NCI-H2107 (cell line): ENCODE measurements around the gene ESD.
A peak's percentile ranks its signal among the peaks of the same experiment; 100 is the strongest.
"Not testable (repeated sequence)": the region's sequence is repeated elsewhere in the genome, so short reads cannot be mapped to it uniquely, and the experiment has no call there.

Experiments used
- DNase-seq: peaks from one replicate; lab custom pipeline; 2025; lab: John Stamatoyannopoulos, UW

ESD gene, protein sequence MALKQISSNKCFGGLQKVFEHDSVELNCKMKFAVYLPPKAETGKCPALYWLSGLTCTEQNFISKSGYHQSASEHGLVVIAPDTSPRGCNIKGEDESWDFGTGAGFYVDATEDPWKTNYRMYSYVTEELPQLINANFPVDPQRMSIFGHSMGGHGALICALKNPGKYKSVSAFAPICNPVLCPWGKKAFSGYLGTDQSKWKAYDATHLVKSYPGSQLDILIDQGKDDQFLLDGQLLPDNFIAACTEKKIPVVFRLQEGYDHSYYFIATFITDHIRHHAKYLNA

DNA sequence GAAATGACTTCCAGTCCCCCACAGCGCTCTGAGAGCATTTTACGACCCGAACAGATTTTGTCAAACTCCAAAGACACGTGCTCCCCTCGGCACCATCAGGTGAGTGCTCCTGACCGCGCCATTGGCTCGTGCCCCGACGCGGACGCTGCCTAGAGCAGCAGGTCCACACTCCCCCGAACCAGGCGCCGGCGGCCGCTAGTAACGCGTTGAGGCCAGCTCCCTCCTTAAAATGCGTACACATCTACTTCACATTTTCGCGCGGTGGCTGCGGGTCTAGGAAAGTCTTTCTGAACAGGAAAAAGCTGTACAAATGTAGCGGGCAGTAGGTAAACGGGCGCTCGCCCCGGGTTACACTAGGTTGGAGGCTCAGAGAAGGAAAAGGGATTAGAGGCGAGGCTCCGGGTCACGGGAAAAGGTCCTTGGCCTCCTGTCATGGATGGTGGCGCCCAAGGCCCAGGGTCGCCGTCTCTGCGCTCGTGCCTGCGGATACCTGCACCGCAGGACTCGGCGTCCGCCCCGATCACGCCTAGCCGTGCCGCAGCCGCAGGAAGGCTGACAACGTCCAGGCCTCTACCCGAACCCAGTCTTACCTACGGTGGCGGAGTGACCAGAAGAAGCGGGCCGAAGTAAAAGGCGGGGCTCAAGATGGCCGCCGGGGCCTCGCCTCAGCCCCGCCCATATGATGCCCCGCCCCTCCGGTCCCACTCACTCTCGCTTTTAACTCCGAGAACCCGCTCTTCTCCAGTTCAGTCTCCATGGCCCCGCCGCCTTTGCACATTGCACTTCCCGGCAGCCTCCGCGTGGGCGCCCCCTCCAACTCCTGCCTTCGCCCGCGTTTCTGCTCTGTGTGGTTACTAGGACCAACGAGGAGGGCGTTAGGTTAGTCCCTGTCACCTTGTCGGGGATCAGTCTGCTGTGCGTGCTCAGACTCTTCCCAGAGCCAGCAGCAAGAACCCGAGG is at the start of gene ESD:
ESD (minus strand) TSS at position 647 of the 960 bp plus-strand sequence. CDS start 5,748 bp downstream, outside the sequence.
- DNase-seq: peak; percentile 80

DNA sequence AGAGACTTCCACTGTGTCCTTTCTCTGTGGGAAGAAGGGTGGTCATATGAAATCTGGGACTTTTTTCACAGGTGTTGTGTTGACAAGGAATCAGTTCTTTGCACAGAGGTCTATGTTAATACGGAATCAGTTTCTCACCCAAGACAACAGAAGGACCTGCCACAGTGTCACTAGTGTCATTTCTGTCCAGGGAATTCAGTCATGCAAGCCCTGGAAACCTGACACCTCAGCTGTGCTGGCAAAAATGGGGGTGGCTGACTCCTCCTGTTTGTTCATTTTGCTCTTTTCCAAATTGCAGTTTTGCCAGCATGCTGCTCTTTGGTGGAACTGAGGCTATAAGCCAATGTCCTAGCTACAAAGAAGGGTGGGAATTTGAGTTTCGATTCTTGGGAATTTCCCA is 49.8 kb upstream of the ESD start:
- DNase-seq: no peak

DNA sequence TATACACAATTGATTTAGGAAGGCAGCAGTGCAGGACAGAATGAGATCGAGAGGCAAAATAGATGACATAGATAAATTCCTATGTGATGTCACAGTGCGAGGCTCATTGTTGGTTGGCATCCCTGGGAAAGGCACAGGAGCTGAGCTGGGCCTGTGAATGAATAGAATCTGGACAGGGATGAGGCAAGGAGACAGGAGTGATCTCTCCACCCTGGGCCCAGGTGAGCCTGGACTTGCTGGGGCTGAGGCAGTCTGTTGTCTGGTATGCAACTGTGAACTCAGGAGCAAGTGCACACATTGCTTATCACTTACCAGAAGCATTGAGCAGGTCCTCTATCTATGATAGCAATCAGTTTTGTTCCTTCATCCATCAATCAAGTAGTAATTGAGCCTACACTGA is 48.2 kb upstream of the ESD start:
- DNase-seq: no peak

DNA sequence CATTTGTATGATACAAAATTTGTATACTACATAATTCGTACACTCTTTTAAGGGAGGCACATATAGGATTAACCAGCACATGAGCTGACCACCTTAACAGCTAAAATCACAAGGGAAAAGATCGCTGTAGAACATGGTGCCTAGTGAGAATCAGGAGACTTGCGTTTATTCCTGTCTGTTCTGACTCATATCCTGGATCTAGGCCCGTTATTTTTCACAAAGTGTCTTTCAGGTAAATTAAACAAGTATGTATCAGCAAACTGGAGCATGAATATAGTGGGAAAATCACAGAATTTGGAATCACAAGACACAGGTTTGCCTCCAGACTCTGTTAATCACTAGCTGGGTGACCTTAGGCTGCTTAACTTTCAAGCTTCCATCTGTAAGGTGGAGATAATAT is 47.5 kb upstream of the ESD start:
- DNase-seq: no peak

DNA sequence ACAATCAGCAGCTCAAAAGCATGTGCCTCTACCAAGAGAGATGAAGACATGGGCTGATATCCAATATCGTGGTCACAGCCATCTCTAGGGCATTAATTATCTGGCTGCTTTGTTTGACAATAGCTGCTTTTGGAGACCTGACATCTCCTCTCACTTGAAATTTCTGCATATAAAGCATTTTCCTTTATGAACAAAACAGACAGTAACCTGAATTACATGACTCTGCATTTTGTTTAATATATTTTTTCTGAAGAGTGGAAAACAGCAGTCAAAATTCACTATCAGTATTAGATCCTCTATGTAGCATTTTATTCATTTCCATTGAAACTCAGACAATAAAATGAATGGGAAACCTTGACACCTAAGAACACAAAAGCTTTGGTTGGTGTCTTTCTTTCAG is 42.4 kb upstream of the ESD start:
- no peak for DNase-seq

DNA sequence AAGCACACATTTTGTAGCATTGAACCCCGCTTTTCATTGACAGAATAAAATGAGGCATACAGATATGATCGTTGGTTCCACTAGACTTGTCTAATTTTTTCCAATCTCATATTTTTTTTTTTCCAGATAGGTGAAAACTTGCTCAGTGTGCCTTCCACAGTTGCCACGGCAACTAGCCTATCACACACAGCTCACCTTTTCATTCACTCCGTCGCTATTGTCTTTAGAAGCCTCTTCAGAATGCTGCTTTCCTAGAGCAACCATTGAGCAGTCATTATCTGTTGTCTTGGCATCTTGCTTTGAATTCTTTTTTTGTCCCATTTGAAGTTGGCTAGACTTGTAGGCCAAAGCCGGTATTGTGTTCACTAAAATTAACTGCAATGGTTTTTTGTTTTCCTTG is 37.7 kb upstream of the ESD start:
- DNase-seq: no peak

DNA sequence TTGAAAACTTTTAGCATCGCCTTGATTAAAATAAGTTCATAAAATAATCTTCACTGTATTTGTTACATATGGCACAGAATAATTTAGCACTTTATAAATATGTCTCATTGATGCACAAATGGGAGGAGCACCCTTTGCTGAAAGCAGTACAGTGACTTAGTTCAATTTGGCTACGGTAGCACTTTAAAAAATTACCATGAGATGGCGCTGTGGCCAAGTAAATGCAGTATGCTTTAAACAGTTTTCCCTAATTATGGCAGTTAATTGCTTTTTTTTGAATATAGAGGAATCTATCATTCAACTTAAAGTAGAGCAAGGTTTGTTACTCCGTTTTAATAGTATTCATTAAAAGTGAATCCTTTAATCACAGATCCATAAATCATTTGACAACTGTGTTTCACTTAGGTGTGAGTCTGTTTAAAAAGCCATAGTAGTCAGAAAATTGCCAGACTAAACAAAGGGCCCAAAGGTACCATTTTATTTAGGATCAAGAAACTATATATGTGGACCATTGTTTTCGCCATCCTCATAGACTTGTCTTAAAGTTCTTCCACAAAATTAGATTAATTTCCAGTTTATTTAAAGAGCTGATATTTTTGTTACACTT is 34.7 kb upstream of the ESD start:
- peak; percentile 3 for DNase-seq

DNA sequence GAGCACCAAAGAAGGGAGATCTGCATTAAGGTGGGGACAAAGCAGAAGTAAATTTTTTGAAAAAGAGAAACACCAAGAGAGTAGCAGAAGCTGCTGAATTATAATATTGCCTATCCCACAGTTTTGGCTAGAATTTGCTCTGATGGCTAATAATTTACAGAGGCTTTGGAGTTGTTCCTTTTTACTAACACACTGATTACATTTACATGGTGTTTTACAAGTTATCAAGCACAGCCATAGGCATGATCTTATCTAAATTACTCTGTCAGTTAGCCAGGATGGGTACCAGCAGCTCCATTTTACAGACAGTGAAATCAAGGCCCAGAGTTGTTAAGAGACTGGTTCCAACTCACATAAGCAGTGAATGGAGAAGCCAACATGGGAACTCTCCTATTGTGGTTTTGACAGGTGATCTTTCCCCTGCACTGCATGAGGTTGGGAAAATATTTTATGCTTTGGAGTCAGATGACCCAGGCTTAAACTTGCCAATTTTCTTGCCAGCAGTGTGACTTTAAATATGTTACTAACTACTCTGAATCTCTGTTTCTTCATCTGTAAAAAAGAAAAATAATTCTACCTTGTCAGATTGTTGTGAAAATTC is 33.5 kb upstream of the ESD start:
- DNase-seq: no peak

DNA sequence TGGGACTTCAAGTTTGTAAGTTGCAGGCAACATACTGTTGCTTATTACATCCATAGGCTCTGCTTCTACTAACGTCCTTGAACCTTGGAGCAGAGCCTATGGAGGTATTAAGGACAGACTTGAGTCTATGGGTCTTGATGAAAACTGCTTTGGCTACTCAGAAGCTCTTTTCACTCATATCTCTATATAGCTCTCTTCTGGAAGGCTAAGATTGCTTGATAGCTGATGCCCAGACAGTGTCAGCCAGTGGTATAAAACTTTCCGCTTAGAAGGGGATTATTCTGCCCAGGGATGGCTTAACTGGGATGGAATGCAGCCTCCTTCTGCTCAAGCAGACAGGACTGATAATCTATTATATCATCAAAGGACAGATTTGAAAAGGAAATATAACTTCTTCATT is 25.6 kb upstream of the ESD start:
- DNase-seq: no peak

DNA sequence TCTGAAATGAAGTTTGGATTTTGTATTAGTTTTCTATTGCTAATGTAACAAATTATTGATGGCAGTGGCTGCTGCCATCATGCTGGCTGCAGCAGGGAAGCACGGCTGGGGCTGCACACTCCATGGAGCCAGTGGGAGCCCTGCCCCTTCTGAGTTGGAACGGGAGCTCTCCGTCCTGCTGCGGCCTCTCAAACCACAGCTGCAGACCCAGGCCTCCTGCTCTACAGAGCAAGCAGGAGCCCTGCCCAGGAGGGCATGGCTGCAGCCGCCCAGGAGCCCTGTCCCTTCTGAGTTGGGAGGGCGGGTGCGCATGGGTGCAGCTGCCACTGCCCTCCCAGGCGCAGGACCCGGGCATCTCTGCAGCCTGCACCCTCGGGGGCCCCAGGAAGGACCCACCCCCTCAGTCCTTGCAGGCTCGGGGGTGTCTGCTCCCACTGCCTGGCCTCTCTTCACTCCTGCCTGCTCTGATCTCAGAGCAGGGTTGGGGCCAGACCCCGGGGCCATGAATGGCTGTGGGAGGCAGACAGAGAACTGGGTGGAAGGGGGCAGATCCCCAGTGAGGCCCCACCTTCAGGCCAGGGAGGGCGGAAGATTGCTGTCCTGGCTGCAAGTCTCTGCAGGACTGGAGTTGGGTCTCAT is 21.0 kb upstream of the ESD start:
- no peak for DNase-seq

DNA sequence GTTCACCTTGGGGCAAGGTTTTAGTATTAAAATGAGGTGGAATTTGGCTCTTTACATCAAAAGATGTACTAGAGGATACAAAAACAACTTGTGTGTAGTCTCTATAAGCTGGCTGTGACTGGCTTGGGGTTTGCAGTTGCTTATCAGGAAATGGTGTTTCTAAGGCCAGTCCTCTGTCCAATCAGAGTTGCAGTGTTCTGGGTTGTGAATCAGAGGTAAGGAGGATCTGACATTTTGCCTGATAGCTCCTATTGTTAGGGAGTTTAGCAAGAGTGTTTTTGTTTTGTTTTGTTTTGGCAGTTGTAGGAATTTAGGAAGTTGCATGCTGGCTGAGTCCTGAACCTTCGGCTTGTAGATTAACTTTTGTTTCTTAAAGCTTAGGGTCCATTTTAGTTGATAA is 20.1 kb upstream of the ESD start:
- no peak for DNase-seq

DNA sequence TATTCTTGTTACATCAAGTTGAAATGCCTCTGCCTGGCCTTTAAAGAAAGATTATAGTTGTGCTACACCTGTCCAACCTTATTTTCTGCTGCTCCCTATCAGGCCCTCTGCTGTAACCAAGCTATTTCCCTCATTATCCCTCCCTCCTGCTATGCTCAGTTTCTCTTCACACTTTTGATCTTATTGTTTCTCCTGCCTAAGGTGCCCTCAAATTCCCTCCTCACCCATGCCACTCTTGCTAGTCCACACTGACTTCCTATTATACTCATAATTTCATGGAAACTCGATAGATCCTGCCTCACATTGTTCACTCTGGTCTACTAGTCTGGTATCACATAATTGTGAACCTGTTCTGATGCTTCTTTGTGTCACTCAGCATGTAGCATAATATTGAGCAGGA is 19.4 kb upstream of the ESD start:
- no peak for DNase-seq

DNA sequence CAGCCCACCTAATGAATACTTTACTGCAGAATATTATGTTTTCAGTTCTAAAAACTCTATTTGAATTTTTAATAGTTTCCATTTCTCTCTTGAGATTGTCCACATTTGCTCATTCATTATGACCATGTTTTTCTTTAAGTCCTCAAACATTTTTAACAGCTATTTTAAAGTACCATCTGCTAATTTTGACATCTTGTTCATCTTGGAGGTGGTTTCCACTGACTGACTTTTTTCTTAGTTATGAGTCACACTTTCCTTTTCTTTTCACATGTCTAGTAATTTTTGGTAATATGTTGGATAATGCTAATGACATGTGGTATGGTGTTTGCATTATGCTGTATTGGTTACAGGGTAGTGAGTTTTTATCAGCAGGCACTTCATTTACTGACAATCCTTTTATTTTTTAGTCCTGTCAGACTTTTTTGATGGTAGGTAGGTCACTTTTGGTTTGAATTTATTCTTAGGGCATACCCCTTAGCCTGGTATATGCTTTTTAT is 15.4 kb upstream of the ESD start:
- no peak for DNase-seq

DNA sequence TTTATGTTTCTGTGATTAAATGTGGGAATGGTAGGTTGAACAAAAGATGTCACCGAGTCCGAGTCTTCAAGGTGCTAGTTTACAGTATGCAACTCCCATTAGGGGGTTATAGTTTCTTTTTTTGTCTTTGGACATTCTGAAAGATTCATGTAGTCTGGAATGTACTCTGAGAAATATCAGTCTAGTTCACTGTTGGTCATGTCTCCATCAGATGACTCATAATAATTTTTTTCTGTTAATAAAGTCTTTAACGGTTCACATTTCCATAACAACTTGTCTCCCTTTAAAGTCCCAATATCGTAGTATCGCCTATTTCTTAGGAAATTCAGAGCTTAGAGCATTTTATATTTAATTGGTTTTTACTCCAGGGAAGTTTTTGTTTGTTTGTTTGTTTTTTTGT is 13.5 kb upstream of the ESD start:
- no peak for DNase-seq

DNA sequence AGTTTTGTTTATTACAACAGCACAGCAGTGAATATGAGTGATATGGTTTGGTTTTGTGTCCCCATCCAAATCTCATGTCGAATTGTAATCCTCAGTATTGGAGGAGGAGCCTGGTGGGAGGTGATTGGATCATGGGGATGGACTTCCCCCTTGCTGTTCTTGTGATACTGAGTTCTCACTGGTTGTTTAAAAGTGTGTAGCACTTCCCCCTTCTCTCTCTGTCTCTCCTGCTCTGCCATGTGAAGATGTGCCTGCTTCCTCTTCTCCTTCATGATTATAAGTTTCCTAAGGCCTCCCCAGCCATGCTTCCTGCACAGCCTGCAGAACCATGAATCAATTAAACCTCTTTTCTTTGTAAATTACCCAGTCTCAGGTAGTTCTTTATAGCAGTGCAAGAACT is 8.0 kb upstream of the ESD start:
- not testable (repeated sequence) for DNase-seq

DNA sequence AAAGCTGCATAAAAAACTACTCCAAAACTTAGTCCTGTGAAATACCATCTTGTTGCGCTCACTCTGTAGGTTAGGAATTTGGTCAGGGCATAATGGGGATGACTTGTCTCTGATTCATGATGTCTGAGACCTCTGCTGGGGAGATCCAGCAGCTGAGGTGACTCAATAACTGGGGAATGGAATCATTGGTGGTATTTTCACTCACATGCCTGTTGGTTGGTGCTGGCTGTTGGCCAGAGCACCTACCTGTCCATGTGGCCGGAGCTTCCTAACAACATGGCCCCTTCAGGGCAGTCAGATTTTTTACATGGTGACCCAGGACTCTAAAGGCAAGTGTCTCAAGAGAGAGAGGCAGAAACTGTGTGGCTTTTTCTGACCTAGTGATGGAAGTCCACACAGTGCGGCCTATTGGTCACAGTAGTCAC is 7.4 kb upstream of the ESD start:
- DNase-seq: no peak

DNA sequence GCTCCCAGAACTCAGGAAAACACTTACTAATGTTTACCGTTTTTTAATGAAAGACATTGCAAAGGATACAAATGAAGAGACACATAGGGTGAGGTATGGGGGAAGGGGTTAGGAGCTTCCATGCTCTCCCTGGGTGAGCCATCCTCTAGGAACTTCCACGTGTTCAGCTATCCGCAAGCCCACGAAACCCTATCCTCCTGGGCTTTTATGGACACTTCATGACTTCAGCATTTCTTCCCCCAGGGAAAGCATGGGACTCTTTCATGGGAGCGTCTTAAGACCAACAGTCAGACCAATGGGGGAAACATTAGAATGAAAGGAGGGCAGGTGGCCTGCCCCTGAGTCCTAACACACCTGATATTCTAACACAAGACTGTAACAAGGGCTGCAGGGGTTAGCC is 6.6 kb upstream of the ESD start:
- DNase-seq: no peak

DNA sequence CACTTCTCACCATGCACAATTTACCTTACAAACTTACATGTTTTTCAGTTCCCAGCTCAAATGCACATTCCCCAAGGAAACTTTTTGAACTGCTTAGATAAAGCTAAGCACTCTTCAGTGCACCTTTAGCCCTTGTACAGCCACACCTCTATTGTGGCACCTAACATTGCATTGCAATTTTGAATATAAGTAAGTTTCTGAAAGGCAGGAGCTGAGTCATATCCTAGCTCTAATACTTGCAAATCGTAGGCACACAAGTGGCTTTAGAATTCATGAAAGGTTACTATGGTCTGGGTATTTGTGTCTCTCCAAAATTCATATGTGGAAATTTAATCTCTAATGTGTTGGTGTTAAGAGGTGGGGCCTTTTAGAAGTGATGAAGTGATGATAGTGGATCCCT is 4.9 kb upstream of the ESD start:
- no peak for DNase-seq

DNA sequence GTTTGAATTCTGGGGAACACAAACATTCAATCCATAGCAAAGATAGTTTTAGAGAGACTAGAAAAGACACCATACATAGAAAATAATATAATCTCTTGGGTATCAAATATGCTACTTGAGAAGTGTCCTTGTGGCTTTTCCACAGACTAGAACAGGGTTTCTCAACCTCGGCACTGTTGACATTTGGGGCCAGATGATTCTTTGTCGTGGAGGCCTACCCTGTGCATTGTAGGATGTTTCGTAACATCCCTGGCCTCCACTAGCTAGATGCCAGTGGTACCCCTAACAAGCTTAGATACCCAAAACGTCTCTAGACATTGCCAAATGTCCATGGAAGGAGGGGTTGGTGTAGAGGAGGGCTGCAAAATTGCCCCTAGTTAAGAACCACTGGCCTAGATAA is 2.2 kb upstream of the ESD start:
- no peak for DNase-seq

DNA sequence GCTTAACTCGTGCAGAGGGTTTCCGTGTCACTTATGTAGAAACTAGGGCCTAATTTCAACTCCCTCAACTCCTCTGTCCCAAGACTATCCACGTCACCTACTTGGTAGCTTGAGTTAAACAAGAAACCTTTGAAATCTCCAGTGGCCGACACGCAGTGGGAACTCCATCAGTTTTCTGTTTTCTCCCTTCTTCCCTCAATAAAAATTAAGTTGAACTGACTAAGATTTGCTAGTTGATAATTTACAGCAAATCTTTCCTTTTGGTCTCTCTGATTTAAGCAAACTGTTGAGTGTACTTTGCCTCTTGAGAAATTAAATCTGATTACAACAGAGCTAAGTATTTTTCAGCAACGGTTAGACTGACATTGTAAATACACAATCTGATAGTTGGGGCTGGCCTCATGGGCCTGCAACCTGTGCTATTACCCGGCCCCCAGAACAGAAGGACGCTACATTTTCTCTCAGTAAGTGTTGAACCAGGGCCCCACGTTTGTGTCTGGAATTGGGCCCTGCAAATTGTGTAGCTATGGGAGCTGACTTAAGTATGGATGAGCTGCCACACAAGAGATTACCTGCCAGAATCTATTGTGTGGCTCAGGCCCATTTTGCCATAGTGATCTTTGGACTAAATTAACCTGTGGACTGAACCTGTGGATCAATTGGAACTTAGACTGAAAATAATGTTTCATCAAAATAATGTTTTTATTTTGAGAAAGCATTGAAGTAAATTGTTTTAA is 708 bp upstream of the ESD start:
- DNase-seq: no peak

DNA sequence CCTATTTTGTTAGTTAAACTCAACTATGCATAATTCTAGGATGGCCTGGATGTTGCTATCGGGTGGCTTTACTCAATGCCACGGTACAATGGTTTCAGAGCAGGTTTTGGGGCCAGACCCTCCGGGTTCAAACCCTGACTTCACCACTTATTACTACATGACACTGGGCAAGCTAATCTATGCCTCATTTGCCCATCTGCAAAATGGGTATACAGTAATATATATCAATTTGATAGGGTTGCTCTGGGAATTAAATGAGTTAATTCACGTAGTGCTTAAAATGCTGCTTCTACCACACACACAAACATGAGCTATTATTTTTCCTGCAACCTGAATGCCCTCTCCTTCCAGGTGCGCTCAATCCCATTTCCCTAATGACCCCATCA is 839 bp downstream of the ESD start:
- DNase-seq: no peak
